NCI-H1694 (cell line): ENCODE data around the gene STX1A.
A peak's percentile ranks its signal among the peaks of the same experiment; 100 is the strongest.

ENCODE experiments used
- DNase-seq: peaks from one replicate; lab custom pipeline; 2025; lab: John Stamatoyannopoulos, UW

The STX1A gene

DNA sequence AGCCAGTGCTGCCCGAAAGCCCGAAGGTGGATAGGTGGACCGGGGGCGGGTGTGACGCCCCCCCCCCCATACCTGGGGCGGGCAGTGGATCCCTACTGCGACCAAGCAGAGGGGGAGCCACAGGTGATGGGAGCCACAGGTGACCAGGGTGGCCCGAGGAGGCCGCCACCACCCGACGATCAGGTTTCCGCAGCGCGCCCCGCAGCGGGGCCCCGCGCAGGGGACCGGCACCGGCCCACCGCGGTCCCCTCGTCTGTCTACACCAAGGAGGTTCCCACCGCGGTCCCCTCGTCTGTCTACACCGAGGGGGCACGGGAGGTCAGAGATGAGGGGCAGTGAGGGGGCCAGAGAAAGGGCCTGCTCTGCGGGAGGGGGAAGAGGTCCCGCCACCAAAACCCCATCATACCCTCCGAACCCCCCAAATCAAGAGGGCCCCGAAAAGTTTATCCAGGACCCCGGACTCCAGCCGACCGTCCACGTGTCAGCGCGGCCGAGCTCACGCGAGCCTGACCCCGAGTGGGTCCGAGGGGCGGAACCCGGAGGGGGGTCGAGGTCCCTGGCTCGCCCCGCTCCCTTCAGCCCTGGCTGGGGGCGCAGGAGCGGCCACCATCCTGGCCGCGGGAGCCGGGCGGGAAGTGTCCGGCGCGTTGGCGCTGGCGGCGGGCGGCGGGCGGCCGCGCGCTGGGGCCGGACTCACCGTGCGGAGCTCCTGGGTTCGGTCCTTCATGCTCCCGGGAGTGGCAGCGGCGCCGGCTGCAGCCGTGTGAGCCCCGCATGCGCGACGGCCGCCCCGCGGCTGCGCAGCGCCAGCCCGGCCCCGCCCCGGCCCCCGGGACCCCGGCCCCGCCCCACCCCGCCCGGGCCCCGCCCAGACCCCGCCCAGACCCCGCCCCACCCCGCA, at the start of gene STX1A:
Gene STX1A, minus strand, starts transcription at position 765 of the 901 bp plus-strand sequence. Its CDS starts 38 bp downstream, at position 727.
- no peak for DNase-seq

DNA sequence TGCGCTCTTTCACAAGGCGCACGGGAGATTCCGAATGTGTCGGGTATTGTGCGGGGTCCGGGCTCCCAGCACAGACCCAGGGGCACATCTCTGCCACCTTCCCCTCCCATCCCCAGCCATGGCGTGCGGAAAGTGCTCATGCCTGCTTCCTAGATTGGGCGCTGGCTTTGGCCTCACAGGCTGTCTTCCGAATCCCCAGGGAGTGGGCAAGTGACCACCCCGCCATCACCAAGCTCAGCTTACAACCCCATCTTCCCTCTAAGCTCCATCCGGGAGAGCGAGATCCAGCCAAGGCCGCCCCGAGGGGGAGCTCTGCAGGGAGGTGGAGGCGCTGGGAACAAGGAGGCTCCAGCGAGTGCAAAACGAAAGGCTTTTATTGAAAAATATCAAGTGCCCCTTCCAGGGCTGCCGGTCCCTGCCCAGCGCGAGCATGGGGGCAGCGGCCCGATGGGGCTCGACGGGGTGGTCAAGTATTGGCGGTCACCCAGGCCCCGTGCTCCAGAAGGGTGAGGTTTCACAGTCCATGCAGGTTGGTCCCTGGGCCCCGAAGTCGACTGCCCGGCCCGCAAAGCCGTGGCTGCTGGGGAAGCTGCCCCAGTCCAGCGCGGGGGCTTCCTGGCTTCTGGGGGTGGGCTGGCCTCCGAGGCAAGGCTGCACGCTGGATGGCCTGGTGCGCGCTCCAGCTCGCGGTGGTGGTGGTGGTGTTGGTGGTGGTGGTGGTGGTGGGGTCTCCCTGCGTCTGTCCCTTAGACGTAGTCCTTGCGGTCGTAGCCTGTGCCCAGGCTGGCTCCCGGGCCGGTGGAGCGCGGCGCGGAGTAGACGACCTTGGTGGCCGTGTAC, 49.4 kb upstream of the STX1A start:
- no peak for DNase-seq

- DNase-seq: no peak
Measured at GRCh38 chr7:73766556-73767229, 47.2 kb upstream of the STX1A start.

GRCh38 chr7:73762659-73762999, 43.2 kb upstream of the STX1A start:
- DNase-seq: no peak

GRCh38 chr7:73761854-73762658, 42.6 kb upstream of the STX1A start:
- no peak for DNase-seq

DNA sequence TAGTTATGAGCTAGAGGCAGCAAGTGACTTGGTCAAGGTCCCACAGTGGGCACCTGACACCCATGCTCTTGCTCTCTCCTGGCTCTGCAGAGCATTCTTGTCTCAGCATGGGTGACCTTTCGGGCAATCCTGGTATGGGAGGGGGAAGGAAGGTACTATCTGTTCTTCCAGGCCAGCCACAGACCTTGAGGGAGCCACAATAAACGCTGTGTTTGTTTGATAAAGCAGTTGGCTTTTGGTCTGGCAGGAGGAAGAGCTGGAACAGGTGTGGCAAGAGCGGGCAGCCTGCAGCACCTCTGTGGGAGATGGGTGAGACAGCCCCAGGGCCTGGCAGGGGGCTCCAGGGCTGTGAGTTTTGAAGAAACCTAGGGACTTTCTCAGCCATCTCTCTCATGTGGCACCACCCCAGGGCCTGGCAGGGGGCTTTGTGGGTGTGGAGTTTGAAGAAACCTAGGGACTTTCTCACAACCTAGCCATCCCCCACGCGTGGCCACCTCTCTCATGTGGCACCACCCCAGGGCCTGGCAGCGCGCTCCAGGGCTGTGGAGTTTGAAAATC, 39.2 kb upstream of the STX1A start:
- no peak for DNase-seq

DNA sequence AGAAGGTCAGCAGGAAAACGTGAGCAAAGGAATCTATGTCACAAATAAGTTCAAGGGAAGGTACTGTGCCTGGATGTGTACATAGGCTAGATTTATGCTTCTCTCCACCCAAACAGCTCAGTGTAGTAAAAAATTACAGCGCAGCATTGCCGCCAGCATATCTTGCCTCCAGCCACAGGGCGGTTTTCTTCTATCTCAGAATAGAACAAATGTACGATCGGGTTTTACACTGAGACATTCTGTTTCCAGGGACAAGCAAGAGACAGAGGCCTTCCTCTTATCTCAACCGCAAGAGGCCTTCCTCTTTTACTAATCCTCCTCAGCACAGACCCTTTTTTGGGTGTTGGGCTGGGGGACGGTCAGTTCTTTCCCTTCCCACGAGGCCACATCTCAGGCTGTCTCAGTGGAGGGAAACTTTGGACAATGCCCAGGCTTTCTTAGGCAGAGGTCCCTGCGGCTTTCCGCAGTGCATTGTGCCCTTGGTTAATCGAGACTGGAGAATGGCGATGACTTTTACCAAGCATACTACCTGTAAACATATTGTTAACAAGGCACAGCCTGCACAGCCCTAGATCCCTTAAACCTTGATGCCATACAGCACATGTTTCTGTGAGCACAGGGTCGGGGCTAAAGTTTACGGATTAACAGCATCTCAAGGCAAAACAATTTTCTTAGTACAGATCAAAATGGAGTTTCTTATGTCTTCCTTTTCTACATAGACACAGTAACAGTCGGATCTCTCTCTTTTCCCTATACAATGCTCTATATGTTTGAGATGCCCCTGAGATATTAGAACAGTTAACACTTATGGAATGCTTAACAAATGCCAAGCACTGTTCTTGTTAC, 30.7 kb upstream of the STX1A start:
- DNase-seq: no peak

- peak; percentile 31 for DNase-seq
Measured at GRCh38 chr7:73746378-73746777, 26.9 kb upstream of the STX1A start.

- DNase-seq: no peak
Measured at GRCh38 chr7:73742753-73743641, 23.5 kb upstream of the STX1A start.

DNA sequence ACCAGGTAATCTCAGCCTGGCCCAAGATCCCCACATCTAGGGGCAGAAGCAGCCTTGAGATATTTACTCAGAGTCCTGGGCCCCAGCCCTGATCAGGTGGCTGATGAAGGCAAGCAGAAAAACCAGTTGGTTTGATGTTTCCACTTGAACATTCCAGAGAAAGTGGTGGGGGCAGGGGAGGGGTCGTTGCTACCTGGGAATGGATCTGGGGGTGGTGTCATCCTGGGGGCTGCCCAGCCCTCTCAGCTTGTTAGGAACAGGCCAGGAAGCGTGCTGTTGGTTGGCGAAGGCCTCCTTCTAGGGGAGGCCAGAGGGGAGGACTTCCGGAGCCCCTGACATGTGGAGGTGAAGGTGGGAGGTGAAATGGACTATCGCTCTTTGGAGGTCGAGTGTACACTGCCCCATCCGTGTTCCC, 22.9 kb upstream of the STX1A start:
- no peak for DNase-seq

DNA sequence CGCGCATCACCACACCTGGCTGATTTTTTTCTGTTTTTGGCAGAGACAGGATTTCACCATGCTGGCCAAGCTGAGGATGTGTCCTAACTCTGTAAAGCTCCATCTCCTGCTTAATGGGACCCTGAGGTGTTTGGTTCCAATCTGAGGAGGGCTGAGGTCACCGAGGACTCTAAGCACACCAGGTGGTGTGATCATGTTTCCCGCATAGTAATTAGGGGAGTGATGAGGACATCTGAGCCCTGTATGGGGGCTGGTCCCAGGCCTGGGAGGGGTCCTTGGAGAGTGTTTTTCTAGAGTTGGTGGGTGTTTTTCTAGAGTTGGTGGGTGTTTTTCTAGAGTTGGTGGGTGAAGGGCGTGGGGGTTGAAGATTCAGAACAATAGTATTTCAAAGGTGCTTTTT, 22.1 kb upstream of the STX1A start:
- no peak for DNase-seq

- DNase-seq: no peak
Measured at GRCh38 chr7:73740771-73741170, 21.3 kb upstream of the STX1A start.

DNA sequence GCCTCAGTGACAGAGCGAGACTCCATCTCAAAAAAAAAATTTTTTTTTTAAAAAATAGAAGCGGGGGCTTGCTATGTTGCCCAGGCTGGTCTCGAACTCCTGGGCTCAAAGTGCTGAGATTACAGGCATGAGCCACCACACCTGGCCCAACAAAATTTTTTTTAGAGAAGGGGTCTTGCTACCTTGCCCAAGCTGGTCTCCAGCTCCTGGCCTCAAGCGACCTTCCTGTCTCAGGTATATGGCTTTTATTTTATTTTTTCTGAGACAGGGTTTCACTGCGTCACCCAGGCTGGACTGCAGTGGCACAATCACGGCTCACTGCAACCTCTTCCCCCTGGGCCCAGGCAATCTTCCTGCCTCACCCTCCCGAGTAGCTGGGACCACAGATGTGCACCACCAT, 20.7 kb upstream of the STX1A start:
- DNase-seq: no peak

GRCh38 chr7:73739387-73739767, 19.9 kb upstream of the STX1A start:
- DNase-seq: no peak

- peak; percentile 90 for DNase-seq
Measured at GRCh38 chr7:73738612-73739386, 19.3 kb upstream of the STX1A start, which contains the start of gene ABHD11. Gene ABHD11, minus strand, starts transcription at chr7:73738802. Its CDS starts 32 bp downstream, at chr7:73738770.

- no peak for DNase-seq
Measured at GRCh38 chr7:73738220-73738611, 18.7 kb upstream of the STX1A start.

DNA sequence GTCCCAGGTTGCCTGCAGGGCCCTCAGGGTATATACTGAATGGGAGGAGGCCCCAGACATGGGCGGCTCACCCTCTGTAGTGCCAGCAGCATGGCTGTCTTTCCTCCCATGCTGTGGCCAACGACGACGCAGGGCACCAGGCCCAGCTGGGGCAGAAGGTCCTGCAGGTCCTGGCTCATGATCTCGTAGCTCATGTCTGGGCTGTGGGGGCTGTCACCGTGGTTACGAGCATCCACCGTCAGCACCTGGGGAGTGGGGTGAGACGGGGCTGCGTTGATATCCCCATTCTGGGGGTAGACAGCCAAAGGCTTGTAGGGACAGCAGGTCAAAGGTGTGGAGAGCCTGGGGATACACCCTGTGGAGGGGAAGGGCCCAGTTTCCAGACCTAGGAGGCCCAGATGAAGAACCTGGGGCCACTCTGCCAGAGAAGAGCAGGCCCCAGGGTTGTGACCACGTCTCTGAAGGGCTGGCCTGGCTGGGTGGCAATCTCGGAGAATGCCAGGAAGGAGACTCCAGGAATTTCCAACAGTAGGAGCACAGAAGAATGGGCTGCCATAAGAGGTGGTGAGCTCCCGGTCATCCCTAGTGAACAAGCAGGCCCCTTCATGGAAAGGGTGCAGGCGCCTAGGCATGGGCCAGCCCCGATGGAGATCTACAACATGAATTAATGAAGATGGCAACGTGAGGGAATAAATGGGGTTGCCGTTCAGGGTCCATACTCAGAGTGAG, 18.2 kb upstream of the STX1A start:
- no peak for DNase-seq

GRCh38 chr7:73736885-73737284, 17.4 kb upstream of the STX1A start:
- DNase-seq: no peak
